IMR-90 (cell line): Measurements from ENCODE around the gene DIP2C. TPM values are rescaled to one million over a fixed set of nuclear protein-coding genes. Genes with fewer than 3 reads are reported as not detected.

Experiments
- ATAC-seq: fragments of 200-7000 bp; cut with Tn5 transposase; 2 replicates; pipeline ENCODE4 v1.9.1; 2020; ENCODE audit warnings: low read depth, mild to moderate bottlenecking, moderate library complexity
- BruUV-seq: library from RNA; stranded (reverse); fragments of 400-500 nt; replicated peaks from 2 replicates; lab custom pipeline; 2021; lab: Mats Ljungman, UMichigan
- CTCF ChIA-PET: fragments of 300-600 bp; formaldehyde crosslinking; extraction: SDS; loops from one replicate; lab custom pipeline; 2021; ENCODE audit warnings: antibody characterized with exemption; lab: Yijun Ruan, JAX
- POLR2A ChIA-PET: fragments of 300-600 bp; sonication (Branson Sonifier 250); formaldehyde crosslinking; loops from one replicate; lab custom pipeline; 2022; ENCODE audit warnings: antibody characterized with exemption; ENCODE audit not compliant: unreplicated experiment; lab: Charles Lee
- DNase-seq: peaks from one replicate; pipeline ENCODE4 v3.0.0; 2013
- H2AFZ ChIP-seq: replicated peaks from 2 replicates; pipeline ENCODE3; 2013; ENCODE audit warnings: low read length, mild to moderate bottlenecking; ENCODE audit not compliant: poor library complexity
- H2AK5ac ChIP-seq: 2 replicates; pipeline ENCODE4 v1.6.1; 2013; ENCODE audit warnings: low read depth, low read length, inconsistent platforms
- H2AK9ac ChIP-seq: replicated peaks from 2 replicates; pipeline ENCODE3; 2013; ENCODE audit warnings: mild to moderate bottlenecking, low read depth, low read length, moderate library complexity; ENCODE audit not compliant: poor library complexity
- H2BK120ac ChIP-seq: 2 replicates; pipeline ENCODE4 v1.6.1; 2013; ENCODE audit warnings: low read depth, low read length, inconsistent platforms
- H2BK15ac ChIP-seq: 3 replicates; pipeline ENCODE4 v1.6.1; 2013; ENCODE audit warnings: low read depth, low read length, inconsistent platforms
- H2BK20ac ChIP-seq: 2 replicates; pipeline ENCODE4 v1.6.1; 2013; ENCODE audit warnings: low read depth, mild to moderate bottlenecking, inconsistent platforms, low read length, moderate library complexity
- H2BK5ac ChIP-seq: 2 replicates; pipeline ENCODE4 v1.6.1; 2013; ENCODE audit warnings: mild to moderate bottlenecking, low read depth, low read length, inconsistent platforms; ENCODE audit not compliant: poor library complexity, severe bottlenecking
- H3K14ac ChIP-seq: replicated peaks from 2 replicates; pipeline ENCODE4 v1.6.1; 2013; ENCODE audit warnings: low read depth, low read length, inconsistent platforms
- H3K18ac ChIP-seq: 2 replicates; pipeline ENCODE4 v1.6.1; 2013; ENCODE audit warnings: low read depth, low read length, control low read depth
- H3K23ac ChIP-seq: 2 replicates; pipeline ENCODE4 v1.6.1; 2013; ENCODE audit warnings: low read depth, low read length, inconsistent platforms
- H3K27ac ChIP-seq: 2 replicates; pipeline ENCODE4 v1.5.1; 2013; ENCODE audit warnings: mild to moderate bottlenecking, control low read depth, low read length; ENCODE audit not compliant: insufficient read depth
- H3K27me3 ChIP-seq: 2 replicates; pipeline ENCODE4 v1.6.1; 2013; ENCODE audit warnings: low read length; ENCODE audit not compliant: control insufficient read depth, insufficient read depth
- H3K36me3 ChIP-seq: 2 replicates; pipeline ENCODE4 v1.6.1; 2013; ENCODE audit warnings: low read length, mixed read lengths; ENCODE audit not compliant: control insufficient read depth, insufficient read depth
- H3K4ac ChIP-seq: 2 replicates; pipeline ENCODE4 v1.6.1; 2013; ENCODE audit warnings: low read depth, low read length, inconsistent platforms
- H3K4me1 ChIP-seq: 2 replicates; pipeline ENCODE4 v1.6.1; 2013; ENCODE audit warnings: low read length, mixed read lengths; ENCODE audit not compliant: control insufficient read depth, insufficient read depth
- H3K4me2 ChIP-seq: 2 replicates; pipeline ENCODE4 v1.6.1; 2013; ENCODE audit warnings: low read depth, mild to moderate bottlenecking, control low read depth, low read length, moderate library complexity
- H3K4me3 ChIP-seq: 2 replicates; pipeline ENCODE4 v1.5.1; 2013; ENCODE audit warnings: low read depth, mild to moderate bottlenecking, control low read depth, low read length, moderate library complexity; ENCODE audit not compliant: insufficient read depth
- H3K56ac ChIP-seq: 2 replicates; pipeline ENCODE4 v1.6.1; 2013; ENCODE audit warnings: low read length, inconsistent platforms; ENCODE audit not compliant: insufficient read depth; ENCODE audit errors: extremely low read depth
- H3K79me1 ChIP-seq, 2 experiments: 2 replicates each; pipeline ENCODE4 v1.6.1; 2013; ENCODE audit warnings: low read length in 2 of 2, inconsistent platforms in 1 of 2, low read depth in 1 of 2
- H3K9ac ChIP-seq: 2 replicates; pipeline ENCODE4 v1.6.1; 2013; ENCODE audit warnings: low read depth, low read length, control low read depth
- H3K9me1 ChIP-seq: 2 replicates; pipeline ENCODE4 v1.6.1; 2013; ENCODE audit warnings: low read length, inconsistent platforms; ENCODE audit not compliant: insufficient read depth
- H3K9me3 ChIP-seq: 2 replicates; pipeline ENCODE4 v1.6.1; 2013; ENCODE audit warnings: low read length; ENCODE audit not compliant: control insufficient read depth, insufficient read depth
- H4K20me1 ChIP-seq: 2 replicates; pipeline ENCODE4 v1.6.1; 2013; ENCODE audit warnings: low read length, inconsistent platforms; ENCODE audit not compliant: insufficient read depth
- H4K5ac ChIP-seq: 2 replicates; pipeline ENCODE4 v1.6.1; 2013; ENCODE audit warnings: mild to moderate bottlenecking, low read depth, low read length, control low read depth
- H4K8ac ChIP-seq, 2 experiments: 2 replicates each; pipeline ENCODE4 v1.6.1; 2013; ENCODE audit warnings: low read depth in 2 of 2, low read length in 2 of 2, control low read depth in 1 of 2, inconsistent platforms in 1 of 2
- H4K91ac ChIP-seq: 2 replicates; pipeline ENCODE4 v1.6.1; 2013; ENCODE audit warnings: low read depth, low read length, inconsistent platforms; ENCODE audit not compliant: insufficient read depth
- BHLHE40 ChIP-seq: fragments of 150-350 bp; IDR thresholded peaks from 2 replicates; pipeline ENCODE4 v1.6.1; 2016; ENCODE audit warnings: mild to moderate bottlenecking, low read depth, low read length
- CEBPB ChIP-seq: IDR thresholded peaks from 2 replicates; pipeline ENCODE4 v1.6.1; 2012; ENCODE audit warnings: low read depth, low read length, improper control_type of control experiment
- CHD1 ChIP-seq: IDR thresholded peaks from 2 replicates; pipeline ENCODE4 v1.6.1; 2012; ENCODE audit warnings: low read depth, low read length, improper control_type of control experiment
- CTCF ChIP-seq: conservative IDR thresholded peaks from 2 replicates; pipeline ENCODE4 v1.5.1; 2012; ENCODE audit warnings: mild to moderate bottlenecking, low read depth, low read length, improper control_type of control experiment
- ELK1 ChIP-seq: fragments of 150-350 bp; IDR thresholded peaks from 2 replicates; pipeline ENCODE4 v1.6.1; 2016; ENCODE audit warnings: low read depth, mild to moderate bottlenecking, low read length, moderate library complexity, borderline replicate concordance
- FOS ChIP-seq: fragments of 150-350 bp; IDR thresholded peaks from 2 replicates; pipeline ENCODE4 v1.6.1; 2016; ENCODE audit warnings: low read depth, low read length
- MAFK ChIP-seq: IDR thresholded peaks from 2 replicates; pipeline ENCODE4 v1.6.1; 2012; ENCODE audit warnings: low read depth, low read length, improper control_type of control experiment
- MAZ ChIP-seq: IDR thresholded peaks from 2 replicates; pipeline ENCODE4 v1.6.1; 2012; ENCODE audit warnings: low read depth, mild to moderate bottlenecking, low read length, improper control_type of control experiment, moderate library complexity, borderline replicate concordance
- MXI1 ChIP-seq: IDR thresholded peaks from 2 replicates; pipeline ENCODE4 v1.6.1; 2012; ENCODE audit warnings: low read depth, mild to moderate bottlenecking, low read length, moderate library complexity, borderline replicate concordance
- NFE2L2 ChIP-seq: fragments of 150-350 bp; IDR thresholded peaks from 2 replicates; pipeline ENCODE4 v1.6.1; 2016; ENCODE audit warnings: low read depth, mild to moderate bottlenecking, low read length
- POLR2A ChIP-seq: IDR thresholded peaks from 2 replicates; pipeline ENCODE4 v1.6.1; 2012; ENCODE audit warnings: mild to moderate bottlenecking, low read depth, low read length
- RCOR1 ChIP-seq: IDR thresholded peaks from 2 replicates; pipeline ENCODE4 v1.6.1; 2012; ENCODE audit warnings: mild to moderate bottlenecking, low read length, improper control_type of control experiment; ENCODE audit not compliant: insufficient replicate concordance
- RFX5 ChIP-seq: IDR thresholded peaks from 2 replicates; pipeline ENCODE4 v1.8.0; 2012; ENCODE audit warnings: low read depth, mild to moderate bottlenecking, low read length, moderate library complexity
- SMC3 ChIP-seq: fragments of 150-350 bp; IDR thresholded peaks from 2 replicates; pipeline ENCODE4 v1.6.1; 2016; ENCODE audit warnings: low read depth, mild to moderate bottlenecking, antibody characterized with exemption, low read length, moderate library complexity
- USF2 ChIP-seq: fragments of 150-350 bp; IDR thresholded peaks from 2 replicates; pipeline ENCODE4 v1.6.1; 2017; ENCODE audit warnings: mild to moderate bottlenecking, antibody characterized with exemption, low read length, low read depth
- WGBS, 2 experiments: methylation state at CpG; one replicate each; pipeline versions ENCODE4 v1.1.5 to v1.1.7; 2013; ENCODE audit warnings: missing lambda C conversion rate in 2 of 2; ENCODE audit not compliant: insufficient read length in 1 of 2; ENCODE audit errors: extremely low coverage in 2 of 2; 5-methylcytosine and 5-hydroxymethylcytosine counted together
- dilution Hi-C: fragments of 300-500 bp; cut with HindIII; formaldehyde crosslinking; loops from one replicate; pipeline ENCODE4 v1.14.3; 2018; ENCODE audit warnings: low sequenced_read_pairs; ENCODE audit not compliant: unreplicated experiment
- in situ Hi-C: fragments of 300-500 bp; cut with MboI; formaldehyde crosslinking; loops from 3 replicates; pipeline ENCODE4 v1.14.3; 2019; ENCODE audit warnings: low sequenced_read_pairs, inconsistent platforms, mixed read lengths
- intact Hi-C: fragments of 100-400 bp; cut with micrococcal nuclease; formaldehyde crosslinking; loops from 2 replicates; pipeline ENCODE4 v1.10.0; 2022
- polyA plus RNA-seq, 3 experiments: library from polyadenylated mRNA; depleted of rRNA; stranded (reverse); fragments of >200 nt; gene quantifications; 2 replicates each; pipeline ENCODE4 v1.2.3, GENCODE V29; 2012; ENCODE audit warnings: low replicate concordance in 1 of 3
- total RNA-seq: library from RNA; depleted of rRNA; stranded (reverse); fragments of >200 nt; gene quantifications from 2 replicates; pipeline ENCODE4 v1.2.3, GENCODE V29; 2012

Gene DIP2C
- total and polyA plus RNA-seq, 2 of the 4 experiments (the other 2 are of a cell fraction) = 8.6 to 17.3 TPM

- Histone ChIP-seq H2BK120ac (peak overlapping the region; percentile 88), H2BK5ac (peak overlapping the region; percentile 85), H3K27ac (no peak overlapping the region), H3K4me2 (no peak overlapping the region), H2BK15ac (peak overlapping the region; percentile 79; the same call in 1 of the 3 replicates), H3K4me1 (peaks cover 7% of the 10 kb centered on the region), H3K18ac (no peak overlapping the region), H4K91ac (peak overlapping the region; percentile 59), H3K4me3 (no peak overlapping the region), H3K9me1 (peaks cover 13% of the 10 kb centered on the region), H4K5ac (no peak overlapping the region), H2AK9ac (no peak overlapping the region), H4K8ac (peak overlapping the region; percentile 2 to 86; a peak in 3 of 4 replicates), H2BK20ac (peak overlapping the region; percentile 67), H3K27me3 (no peaks in the 10 kb centered on the region), H3K14ac (peak overlapping the region; percentile 45; the same call in 1 of the 2 replicates), H3K23ac (no peak overlapping the region), H4K20me1 (peaks cover 2% of the 10 kb centered on the region; the same call in 1 of the 2 replicates), H3K36me3 (peaks cover 24% of the 10 kb centered on the region), H3K4ac (peak overlapping the region; percentile 92), H2AFZ (no peak overlapping the region), H3K79me1 (peaks cover 0 to 27% of the 10 kb centered on the region in 2 experiments; a peak in 3 of 4 replicates), H3K9me3 (no peaks in the 10 kb centered on the region), H3K9ac (no peak overlapping the region), H3K56ac (0 out of 2 replicates have a peak overlapping the region, but pooled peaks have one; percentile 30), H2AK5ac (peak overlapping the region; percentile 98)
- intact Hi-C loops (no loop called here), in situ Hi-C loops (no loop called here), dilution Hi-C loops (no loop called here)
- TF ChIP-seq ELK1 (no peak), MXI1 (no peak), CTCF (no peak), BHLHE40 (no peak), MAFK (no peak), NFE2L2 (no peak), USF2 (no peak), MAZ (no peak), RFX5 (no peak), FOS (no peak), CHD1 (no peak), SMC3 (no peak), POLR2A (no peak), CEBPB (no peak), RCOR1 (no peak)
- TSS peak; percentile 44 for BruUV-seq
- DNase-seq (no peak), ATAC-seq (no peak)
- WGBS, 2 experiments = 96% methylated on average over 12 of the region's 15 CpGs; no CpG with 5 or more reads in 1 of the 2 experiments
- ChIA-PET CTCF (no interaction called here), POLR2A (interaction anchor here (0.5 kb wide), 1 partner anchor 48 kb away, joined by 5 read pairs; no protein-coding TSS in a partner anchor)
Measured at GRCh38 chr10:324593-324992, 364.9 kb downstream of the DIP2C start.
